ES-I3 (cell line): ENCODE data around the gene CAPN5.

Experiments
- H3K36me3 ChIP-seq: 2 replicates; pipeline ENCODE4 v1.6.1; 2013; ENCODE audit warnings: mild to moderate bottlenecking, low read length, control low read depth, moderate library complexity; ENCODE audit not compliant: insufficient read depth
- H3K4me1 ChIP-seq: 2 replicates; pipeline ENCODE4 v1.6.1; 2013; ENCODE audit warnings: mild to moderate bottlenecking, control low read depth, low read length; ENCODE audit not compliant: insufficient read depth
- H3K9ac ChIP-seq: 2 replicates; pipeline ENCODE4 v1.6.1; 2013; ENCODE audit warnings: low read depth, mild to moderate bottlenecking, low read length, moderate library complexity
- H3K9me3 ChIP-seq: 2 replicates; pipeline ENCODE4 v1.6.1; 2013; ENCODE audit warnings: mild to moderate bottlenecking, low read length, moderate library complexity; ENCODE audit not compliant: control insufficient read depth, insufficient read depth

CAPN5 gene

DNA sequence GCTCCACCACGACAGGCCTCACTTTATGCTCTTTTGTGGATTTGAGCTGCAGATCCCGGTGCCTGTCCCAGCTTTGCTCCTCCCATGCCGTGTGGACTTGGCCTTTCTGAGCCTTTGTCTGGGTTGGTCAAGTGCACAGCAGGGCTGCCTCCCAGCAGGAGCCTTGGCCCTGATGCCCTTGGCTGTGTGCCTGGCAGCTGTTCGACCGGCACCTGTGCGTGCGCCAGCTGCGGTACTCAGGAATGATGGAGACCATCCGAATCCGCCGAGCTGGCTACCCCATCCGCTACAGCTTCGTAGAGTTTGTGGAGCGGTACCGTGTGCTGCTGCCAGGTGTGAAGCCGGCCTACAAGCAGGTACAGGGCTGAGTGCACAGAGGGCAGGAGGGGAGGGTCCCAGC lies 107.8 kb downstream of the CAPN5 start:
- Histone ChIP-seq H3K36me3 (no peaks in the 10 kb centered on the region), H3K4me1 (peaks cover 52% of the 10 kb centered on the region)

DNA sequence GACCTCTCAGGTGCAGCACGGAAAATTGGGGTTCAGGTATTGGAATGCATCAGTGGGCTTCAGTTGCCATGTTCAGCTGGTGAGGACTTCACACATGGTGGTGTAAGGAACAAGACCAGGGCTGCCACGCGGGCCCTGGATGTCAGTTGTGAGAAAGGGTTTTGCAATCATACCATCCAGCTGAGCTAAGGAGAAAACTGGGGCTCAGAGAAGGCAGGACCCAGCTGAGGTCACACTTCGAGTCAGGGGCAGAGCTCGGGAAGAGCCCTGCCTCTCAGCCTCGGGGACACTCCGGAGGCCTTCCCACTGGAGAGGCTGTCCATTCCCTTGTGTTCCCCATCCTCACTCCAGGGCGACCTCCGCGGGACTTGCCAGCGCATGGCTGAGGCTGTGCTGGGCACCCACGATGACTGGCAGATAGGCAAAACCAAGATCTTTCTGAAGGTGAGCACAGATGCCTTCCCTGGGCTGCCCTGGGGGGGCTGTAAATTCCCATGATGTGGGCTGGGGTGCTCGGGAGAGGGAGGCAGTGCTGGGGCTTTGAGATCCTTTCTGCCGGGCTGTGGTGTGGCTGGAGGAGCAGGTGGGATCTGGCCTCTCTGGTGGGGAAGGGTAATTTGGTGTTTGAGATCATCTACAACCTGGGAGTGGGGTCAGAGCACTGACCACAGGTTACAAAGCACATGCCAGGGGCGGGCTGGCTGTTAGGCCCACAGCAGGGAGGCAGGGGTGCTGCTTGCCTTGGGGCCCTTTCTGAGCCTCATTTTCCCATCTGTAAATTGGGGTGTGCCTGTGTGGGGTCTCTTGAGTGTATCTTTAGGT lies 108.5 kb downstream of the CAPN5 start:
- Histone ChIP-seq H3K9ac (no peak overlapping the region), H3K9me3 (no peaks in the 10 kb centered on the region), H3K36me3 (no peaks in the 10 kb centered on the region), H3K4me1 (peaks cover 51% of the 10 kb centered on the region)

More for the DNA sequence above, 107.8 kb downstream of the CAPN5 start:
- Histone ChIP-seq H3K9me3 (no peaks in the 10 kb centered on the region), H3K9ac (no peak overlapping the region)
